Mucosa of stomach (tissue), 1 donor: ENCODE results near the gene ALOX15.
"Not testable (repeated sequence)": the region's sequence is repeated elsewhere in the genome, so short reads cannot be mapped to it uniquely, and the experiment has no call there.

Experiments
- H3K27me3 ChIP-seq: one replicate; pipeline ENCODE4 v1.7.0; 2013; ENCODE audit warnings: mild to moderate bottlenecking, low read length; ENCODE audit not compliant: control insufficient read depth, insufficient read depth
- H3K36me3 ChIP-seq: one replicate; pipeline ENCODE4 v1.7.0; 2013; ENCODE audit warnings: low read length; ENCODE audit not compliant: control insufficient read depth, insufficient read depth
- H3K4me1 ChIP-seq: one replicate; pipeline ENCODE4 v1.7.0; 2013; ENCODE audit warnings: mild to moderate bottlenecking, low read length; ENCODE audit not compliant: control insufficient read depth, insufficient read depth
- H3K4me3 ChIP-seq: one replicate; pipeline ENCODE4 v1.7.0; 2013; ENCODE audit warnings: low read length
- H3K9ac ChIP-seq: one replicate; pipeline ENCODE4 v1.7.0; 2013; ENCODE audit warnings: mild to moderate bottlenecking, low read length, moderate library complexity
- H3K9me3 ChIP-seq: one replicate; pipeline ENCODE4 v1.7.0; 2013; ENCODE audit warnings: mild to moderate bottlenecking, low read length, moderate library complexity; ENCODE audit not compliant: control insufficient read depth
- donor health status: Pancreatic carcinoma.

Gene ALOX15, protein sequence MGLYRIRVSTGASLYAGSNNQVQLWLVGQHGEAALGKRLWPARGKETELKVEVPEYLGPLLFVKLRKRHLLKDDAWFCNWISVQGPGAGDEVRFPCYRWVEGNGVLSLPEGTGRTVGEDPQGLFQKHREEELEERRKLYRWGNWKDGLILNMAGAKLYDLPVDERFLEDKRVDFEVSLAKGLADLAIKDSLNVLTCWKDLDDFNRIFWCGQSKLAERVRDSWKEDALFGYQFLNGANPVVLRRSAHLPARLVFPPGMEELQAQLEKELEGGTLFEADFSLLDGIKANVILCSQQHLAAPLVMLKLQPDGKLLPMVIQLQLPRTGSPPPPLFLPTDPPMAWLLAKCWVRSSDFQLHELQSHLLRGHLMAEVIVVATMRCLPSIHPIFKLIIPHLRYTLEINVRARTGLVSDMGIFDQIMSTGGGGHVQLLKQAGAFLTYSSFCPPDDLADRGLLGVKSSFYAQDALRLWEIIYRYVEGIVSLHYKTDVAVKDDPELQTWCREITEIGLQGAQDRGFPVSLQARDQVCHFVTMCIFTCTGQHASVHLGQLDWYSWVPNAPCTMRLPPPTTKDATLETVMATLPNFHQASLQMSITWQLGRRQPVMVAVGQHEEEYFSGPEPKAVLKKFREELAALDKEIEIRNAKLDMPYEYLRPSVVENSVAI

DNA sequence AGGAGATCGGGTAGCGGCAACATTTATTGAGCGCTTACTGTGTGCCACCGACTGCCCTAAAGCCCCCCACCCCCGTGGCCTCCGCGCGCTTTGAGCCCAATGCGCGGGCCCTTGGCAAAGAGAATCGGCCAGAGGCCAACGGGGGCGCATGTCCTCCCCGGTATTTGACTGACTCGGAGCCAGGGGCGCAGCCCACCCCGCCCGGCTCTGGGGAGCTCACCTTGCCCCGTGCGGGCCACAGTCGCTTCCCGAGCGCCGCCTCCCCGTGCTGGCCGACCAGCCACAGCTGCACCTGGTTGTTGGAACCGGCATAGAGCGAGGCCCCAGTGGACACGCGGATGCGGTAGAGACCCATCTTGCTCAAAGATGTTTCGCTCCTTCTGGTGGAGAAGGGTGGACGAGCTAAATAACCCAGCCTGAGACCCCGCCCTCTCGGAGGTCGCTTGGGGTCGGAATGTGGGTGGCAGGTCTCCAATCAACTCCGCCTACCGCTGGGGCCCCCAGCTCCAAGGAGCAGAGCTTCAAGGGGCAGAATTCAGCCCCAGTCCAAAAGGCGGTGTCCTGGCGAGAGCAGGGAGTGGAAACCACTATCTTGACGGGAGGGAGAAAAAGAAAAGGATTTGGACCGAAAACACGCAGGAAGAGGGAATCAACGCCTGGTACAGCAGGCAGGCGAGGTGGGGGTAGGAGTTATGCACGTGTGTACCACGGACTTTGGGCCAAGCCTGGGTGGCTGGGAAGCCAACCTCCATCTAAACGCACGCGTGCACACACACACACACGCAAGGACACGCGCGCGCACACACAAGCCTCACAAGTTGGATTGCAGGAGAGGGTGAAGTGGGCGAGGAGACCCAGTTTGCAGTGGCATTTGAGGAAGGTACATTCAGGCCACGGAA is at the start of gene ALOX15:
TSS of gene ALOX15 (minus strand) at position 382 of the 899 bp plus-strand sequence. CDS start at position 355, 27 bp downstream.
- H3K4me3 ChIP-seq: no peak within 1 kb of the TSS

GRCh38 chr17:4690745-4691144 is 49.3 kb upstream of the ALOX15 start:
- no peaks in the 10 kb centered on the region for H3K27me3 ChIP-seq
- no peaks in the 10 kb centered on the region for H3K9me3 ChIP-seq
- H3K9ac ChIP-seq: no peak overlapping the region
- no peaks in the 10 kb centered on the region for H3K4me1 ChIP-seq
- H3K4me3 ChIP-seq: no peak overlapping the region
- H3K36me3 ChIP-seq: no peaks in the 10 kb centered on the region

More for the DNA sequence above, at the start of gene ALOX15:
- no peaks in the 10 kb centered on the region for H3K9me3 ChIP-seq
- H3K27me3 ChIP-seq: peaks cover 37% of the 10 kb centered on the region
- no peak within 1 kb of the TSS for H3K9ac ChIP-seq
- peaks cover 15% of the 10 kb centered on the region for H3K4me1 ChIP-seq
- H3K36me3 ChIP-seq: no peaks in the 10 kb centered on the region

DNA sequence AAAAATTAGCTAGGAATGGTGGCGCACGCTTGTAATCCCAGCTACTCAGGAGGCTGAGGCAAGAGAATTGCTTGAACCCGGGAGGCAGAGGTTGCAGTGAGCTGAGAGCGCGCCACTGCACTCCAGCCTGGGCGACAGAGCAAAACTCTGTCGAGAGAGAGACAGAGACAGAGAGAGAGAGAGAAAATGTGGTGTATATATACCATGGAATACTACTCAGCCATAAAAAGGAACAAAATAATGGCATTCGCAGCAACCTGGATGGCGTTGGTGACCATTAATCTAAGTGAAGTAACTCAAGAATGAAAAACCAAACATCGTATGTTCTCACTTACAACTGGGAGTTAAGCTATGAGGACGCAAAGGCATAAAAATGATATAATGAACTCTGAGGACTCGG is 48.4 kb upstream of the ALOX15 start:
- H3K9me3 ChIP-seq, H3K4me1 ChIP-seq, H3K27me3 ChIP-seq, H3K9ac ChIP-seq, H3K36me3 ChIP-seq, H3K4me3 ChIP-seq: not testable (repeated sequence)

- H3K4me1 ChIP-seq, H3K36me3 ChIP-seq, H3K27me3 ChIP-seq, H3K4me3 ChIP-seq, H3K9me3 ChIP-seq, H3K9ac ChIP-seq: not testable (repeated sequence)
Measured at GRCh38 chr17:4683739-4684138, 42.3 kb upstream of the ALOX15 start.

- peaks cover 9% of the 10 kb centered on the region for H3K4me1 ChIP-seq
- no peak overlapping the region for H3K4me3 ChIP-seq
- peaks cover 14% of the 10 kb centered on the region for H3K36me3 ChIP-seq
- no peaks in the 10 kb centered on the region for H3K9me3 ChIP-seq
- no peak overlapping the region for H3K9ac ChIP-seq
- no peaks in the 10 kb centered on the region for H3K27me3 ChIP-seq
Measured at GRCh38 chr17:4679658-4680057, 38.2 kb upstream of the ALOX15 start.

- Histone ChIP-seq H3K4me1 (peaks cover 9% of the 10 kb centered on the region), H3K9me3 (no peaks in the 10 kb centered on the region), H3K36me3 (peaks cover 21% of the 10 kb centered on the region), H3K9ac (no peak overlapping the region), H3K27me3 (no peaks in the 10 kb centered on the region), H3K4me3 (no peak overlapping the region)
Measured at GRCh38 chr17:4678448-4679026, 37.1 kb upstream of the ALOX15 start.

DNA sequence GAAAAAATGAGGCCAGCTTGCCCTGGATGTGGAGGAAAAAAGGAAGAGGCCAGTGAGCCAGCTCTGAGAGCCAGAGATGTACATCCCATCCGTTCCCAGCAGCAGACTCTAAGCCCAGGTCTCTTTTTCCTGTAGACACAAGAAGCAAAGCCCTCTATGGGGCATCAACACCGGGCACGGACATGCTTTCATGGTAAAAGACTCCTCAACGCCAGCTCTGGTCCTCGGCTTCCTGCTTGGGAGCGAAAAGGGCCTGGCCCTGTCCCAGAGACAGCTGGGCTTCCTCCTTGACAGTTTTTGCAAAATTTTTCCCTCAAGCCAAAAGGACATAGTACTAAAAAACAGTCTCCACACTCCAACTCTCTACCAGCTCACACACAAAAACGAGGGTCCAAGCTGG is 35.3 kb upstream of the ALOX15 start:
- peaks cover 21% of the 10 kb centered on the region for H3K36me3 ChIP-seq

GRCh38 chr17:4675791-4676190 is 34.3 kb upstream of the ALOX15 start:
- no peaks in the 10 kb centered on the region for H3K9me3 ChIP-seq
- no peaks in the 10 kb centered on the region for H3K27me3 ChIP-seq
- no peak overlapping the region for H3K9ac ChIP-seq
- peaks cover 21% of the 10 kb centered on the region for H3K36me3 ChIP-seq
- H3K4me3 ChIP-seq: no peak overlapping the region
- peaks cover 9% of the 10 kb centered on the region for H3K4me1 ChIP-seq

More for the DNA sequence above, 35.3 kb upstream of the ALOX15 start:
- no peaks in the 10 kb centered on the region for H3K27me3 ChIP-seq
- H3K9ac ChIP-seq: no peak overlapping the region
- H3K4me1 ChIP-seq: peaks cover 9% of the 10 kb centered on the region
- no peaks in the 10 kb centered on the region for H3K9me3 ChIP-seq
- H3K4me3 ChIP-seq: no peak overlapping the region

GRCh38 chr17:4674685-4674998 is 33.2 kb upstream of the ALOX15 start:
- H3K4me3 ChIP-seq: no peak overlapping the region
- H3K27me3 ChIP-seq: no peaks in the 10 kb centered on the region
- peaks cover 21% of the 10 kb centered on the region for H3K36me3 ChIP-seq
- no peak overlapping the region for H3K9ac ChIP-seq
- no peaks in the 10 kb centered on the region for H3K9me3 ChIP-seq
- H3K4me1 ChIP-seq: peaks cover 9% of the 10 kb centered on the region

DNA sequence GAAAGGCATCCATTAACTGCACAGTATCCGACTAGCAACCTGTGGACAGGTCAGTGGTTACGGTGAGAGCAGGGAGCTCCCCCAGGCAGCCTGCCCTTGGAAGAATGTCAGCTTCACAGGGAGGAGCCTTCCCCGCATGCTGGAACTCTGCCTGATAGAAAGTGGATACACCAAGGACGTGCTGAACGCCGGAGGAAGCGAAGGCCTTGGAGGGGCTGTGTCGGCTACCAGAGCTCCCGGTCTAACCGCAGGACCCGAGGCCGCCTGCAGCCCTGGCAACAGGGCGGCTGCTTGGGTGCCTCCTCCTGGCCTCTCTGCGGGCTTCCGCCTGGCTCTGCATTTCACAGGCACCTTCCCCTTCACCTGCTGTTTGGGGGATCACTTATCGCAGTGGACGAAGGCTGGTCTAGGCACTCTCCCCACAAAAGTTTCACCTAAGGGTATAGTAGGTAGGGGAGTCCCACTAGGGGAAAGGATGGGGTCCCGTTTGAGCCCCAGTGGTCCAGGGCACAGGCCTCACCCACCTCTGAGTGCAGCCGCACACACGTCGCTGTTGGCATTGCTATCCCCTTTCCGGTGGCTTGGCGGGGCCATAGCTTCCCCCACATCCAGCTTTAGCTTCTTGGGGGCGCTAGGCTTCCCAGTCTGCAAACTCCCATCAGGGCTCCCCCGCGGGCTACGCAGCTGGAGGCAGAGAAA is 32.7 kb upstream of the ALOX15 start:
- H3K4me3 ChIP-seq: no peak overlapping the region
- H3K9me3 ChIP-seq: no peaks in the 10 kb centered on the region
- no peaks in the 10 kb centered on the region for H3K27me3 ChIP-seq
- no peak overlapping the region for H3K9ac ChIP-seq
- H3K36me3 ChIP-seq: peaks cover 21% of the 10 kb centered on the region
- peaks cover 9% of the 10 kb centered on the region for H3K4me1 ChIP-seq

GRCh38 chr17:4673169-4673568 is 31.7 kb upstream of the ALOX15 start:
- Histone ChIP-seq H3K27me3 (no peaks in the 10 kb centered on the region), H3K9ac (no peak overlapping the region), H3K36me3 (peaks cover 17% of the 10 kb centered on the region), H3K4me1 (peaks cover under 1% of the 10 kb centered on the region), H3K4me3 (no peak overlapping the region), H3K9me3 (no peaks in the 10 kb centered on the region)
